A673 (cell line): Measurements from ENCODE around the gene COQ5. TPM values are rescaled to one million over a fixed set of nuclear protein-coding genes. Genes with fewer than 3 reads are reported as not detected.

Experiments used
- BruUV-seq: library from RNA; stranded (reverse); fragments of 400-500 nt; replicated peaks from 2 replicates; lab custom pipeline; 2021; lab: Mats Ljungman, UMichigan
- CTCF ChIA-PET: fragments of 300-600 bp; sonication (Branson Sonifier 250); formaldehyde crosslinking; loops from one replicate; lab custom pipeline; 2022; ENCODE audit warnings: antibody characterized with exemption; lab: Charles Lee
- POLR2A ChIA-PET: fragments of 300-600 bp; sonication (Branson Sonifier 250); formaldehyde crosslinking; loops from one replicate; lab custom pipeline; 2022; ENCODE audit warnings: antibody characterized with exemption; ENCODE audit not compliant: low non-redundant PET; lab: Charles Lee
- DNase-seq: peaks from one replicate; pipeline ENCODE4 v3.0.0-alpha.2; 2015; ENCODE audit warnings: low spot score
- H3K27ac ChIP-seq: fragments of 200-600 bp; sonication (generic); 2 replicates; pipeline ENCODE4 v1.5.1; 2016; ENCODE audit warnings: mixed run types, low read depth, mild to moderate bottlenecking, mixed read lengths, antibody characterized with exemption, low read length; ENCODE audit not compliant: poor library complexity, severe bottlenecking
- H3K27me3 ChIP-seq: fragments of 200-600 bp; sonication (generic); replicated peaks from 2 replicates; pipeline ENCODE4 v1.6.1; 2017; ENCODE audit warnings: mixed run types, low read depth, mild to moderate bottlenecking, mixed read lengths, antibody characterized with exemption, low read length; ENCODE audit not compliant: insufficient read depth, poor library complexity
- H3K36me3 ChIP-seq: fragments of 200-600 bp; sonication (generic); 2 replicates; pipeline ENCODE4 v1.6.1; 2016; ENCODE audit warnings: mixed run types, mild to moderate bottlenecking, mixed read lengths, antibody characterized with exemption, low read length; ENCODE audit not compliant: insufficient read depth, poor library complexity, severe bottlenecking
- H3K4me1 ChIP-seq: fragments of 200-600 bp; sonication (generic); 2 replicates; pipeline ENCODE4 v1.6.1; 2017; ENCODE audit warnings: mixed run types, mild to moderate bottlenecking, mixed read lengths, antibody characterized with exemption, low read length; ENCODE audit not compliant: insufficient read depth, poor library complexity, severe bottlenecking
- H3K4me3 ChIP-seq: fragments of 200-600 bp; sonication (generic); 2 replicates; pipeline ENCODE4 v1.5.1; 2016; ENCODE audit warnings: low read depth, mixed run types, mild to moderate bottlenecking, mixed read lengths, low read length; ENCODE audit not compliant: poor library complexity, severe bottlenecking
- H3K9me3 ChIP-seq: fragments of 200-600 bp; sonication (generic); 2 replicates; pipeline ENCODE4 v1.6.1; 2016; ENCODE audit warnings: mixed run types, low read depth, mild to moderate bottlenecking, mixed read lengths, antibody characterized with exemption, low read length; ENCODE audit not compliant: poor library complexity, severe bottlenecking
- EZH2 ChIP-seq: fragments of 200-600 bp; sonication (generic); IDR thresholded peaks from 2 replicates; pipeline ENCODE4 v1.6.1; 2017; ENCODE audit warnings: borderline replicate concordance, low read depth, mild to moderate bottlenecking, mixed read lengths, antibody characterized with exemption, low read length; ENCODE audit not compliant: poor library complexity, severe bottlenecking
- intact Hi-C: fragments of 100-400 bp; cut with micrococcal nuclease; formaldehyde crosslinking; loops from one replicate; pipeline ENCODE4 v1.10.0; 2022; ENCODE audit not compliant: unreplicated experiment
- total RNA-seq: library from RNA; stranded (reverse); gene quantifications from 2 replicates; pipeline ENCODE4 v1.2.3, GENCODE V29; 2021
- TF ChIP-seq, protein P1 (sequence below): fragments of 300-800, 200-600 bp; sonication (generic); conservative IDR thresholded peaks from 2 replicates; pipeline ENCODE4 v1.5.1; 2017; ENCODE audit warnings: low read depth, mild to moderate bottlenecking, antibody characterized with exemption, low read length, moderate library complexity, mixed read lengths

COQ5 gene
- total RNA-seq, 1 experiment from 2014 or later: 36.5 TPM

DNA sequence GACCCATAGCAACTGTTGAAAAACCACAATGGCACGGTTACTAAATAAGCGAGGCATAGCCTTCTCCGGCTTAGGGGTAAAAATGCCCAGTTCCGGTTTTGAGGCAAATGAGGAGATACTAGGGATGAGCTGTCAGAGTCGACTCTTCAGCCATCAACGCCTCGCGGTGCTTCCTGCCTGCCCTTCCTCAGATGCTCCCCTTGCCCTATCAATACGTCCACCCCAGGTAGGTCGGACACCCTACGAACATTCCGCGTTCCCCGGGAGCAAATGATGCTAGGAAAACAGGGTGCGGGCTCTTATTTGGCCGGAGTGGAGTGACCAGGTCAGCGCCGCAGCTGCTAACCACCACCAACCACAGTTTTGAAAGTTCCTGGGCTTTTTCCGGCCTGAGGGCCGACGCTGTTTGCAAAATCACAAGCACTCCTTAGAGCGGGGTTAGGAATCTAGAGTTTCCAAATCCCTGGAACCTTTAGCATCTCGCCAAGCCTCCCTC is 60.6 kb downstream of the COQ5 start:
- TSS peak; percentile 49 for BruUV-seq
- peaks cover 42% of the 10 kb centered on the region for H3K36me3 ChIP-seq

DNA sequence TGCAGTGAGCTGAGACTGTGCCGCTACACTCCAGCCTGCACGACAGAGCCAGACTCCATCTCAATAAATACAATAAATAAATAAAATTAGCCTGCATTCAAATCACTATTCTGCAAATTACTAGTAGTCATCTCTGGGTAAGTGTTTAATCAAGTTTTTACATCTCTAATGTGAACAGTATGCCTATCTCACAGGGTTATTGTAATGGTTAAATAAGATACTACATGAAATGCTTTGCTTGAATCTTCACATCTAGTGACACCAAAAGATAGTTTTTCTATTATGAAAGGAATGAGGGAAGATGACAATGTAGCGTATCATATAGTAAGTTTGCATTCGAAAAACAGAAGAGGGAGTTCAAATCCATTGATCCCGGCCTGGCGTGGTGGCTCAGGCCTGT is 61.5 kb downstream of the COQ5 start:
- DNase-seq: no peak
- H3K4me3 ChIP-seq: no peak overlapping the region
- POLR2A ChIA-PET: interaction anchor here (0.6 kb wide), 1 partner anchor 9 kb away, joined by 4 read pairs; no protein-coding TSS in a partner anchor
- no peak for TF ChIP-seq EZH2
- TF ChIP-seq, protein P1, sequence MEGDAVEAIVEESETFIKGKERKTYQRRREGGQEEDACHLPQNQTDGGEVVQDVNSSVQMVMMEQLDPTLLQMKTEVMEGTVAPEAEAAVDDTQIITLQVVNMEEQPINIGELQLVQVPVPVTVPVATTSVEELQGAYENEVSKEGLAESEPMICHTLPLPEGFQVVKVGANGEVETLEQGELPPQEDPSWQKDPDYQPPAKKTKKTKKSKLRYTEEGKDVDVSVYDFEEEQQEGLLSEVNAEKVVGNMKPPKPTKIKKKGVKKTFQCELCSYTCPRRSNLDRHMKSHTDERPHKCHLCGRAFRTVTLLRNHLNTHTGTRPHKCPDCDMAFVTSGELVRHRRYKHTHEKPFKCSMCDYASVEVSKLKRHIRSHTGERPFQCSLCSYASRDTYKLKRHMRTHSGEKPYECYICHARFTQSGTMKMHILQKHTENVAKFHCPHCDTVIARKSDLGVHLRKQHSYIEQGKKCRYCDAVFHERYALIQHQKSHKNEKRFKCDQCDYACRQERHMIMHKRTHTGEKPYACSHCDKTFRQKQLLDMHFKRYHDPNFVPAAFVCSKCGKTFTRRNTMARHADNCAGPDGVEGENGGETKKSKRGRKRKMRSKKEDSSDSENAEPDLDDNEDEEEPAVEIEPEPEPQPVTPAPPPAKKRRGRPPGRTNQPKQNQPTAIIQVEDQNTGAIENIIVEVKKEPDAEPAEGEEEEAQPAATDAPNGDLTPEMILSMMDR: no peak
- CTCF ChIA-PET: no interaction called here
- H3K4me1 ChIP-seq: peaks cover 12% of the 10 kb centered on the region
- BruUV-seq: no TSS peak
- intact Hi-C loops: no loop called here
- H3K36me3 ChIP-seq: peaks cover 51% of the 10 kb centered on the region
- no peaks in the 10 kb centered on the region for H3K9me3 ChIP-seq
- H3K27me3 ChIP-seq: no peaks in the 10 kb centered on the region
- no peak overlapping the region for H3K27ac ChIP-seq

More for the DNA sequence above, 60.6 kb downstream of the COQ5 start:
- peak; percentile 32 for DNase-seq
- CTCF ChIA-PET: no interaction called here
- Histone ChIP-seq H3K27me3 (no peaks in the 10 kb centered on the region), H3K4me1 (peaks cover 15% of the 10 kb centered on the region), H3K4me3 (peak overlapping the region; percentile 92), H3K27ac (peak overlapping the region; percentile 94), H3K9me3 (no peaks in the 10 kb centered on the region)
- POLR2A ChIA-PET: interaction anchor here (0.6 kb wide), 1 partner anchor 61 kb away, joined by 3 read pairs; the partner anchor contains the start of gene COQ5
- intact Hi-C loops: loop anchor here (2.0 kb wide), 1 partner anchor 28 kb away; the partner anchor contains the start of gene DYNLL1
- TF ChIP-seq EZH2: no peak
- TF ChIP-seq, protein P1: no peak

DNA sequence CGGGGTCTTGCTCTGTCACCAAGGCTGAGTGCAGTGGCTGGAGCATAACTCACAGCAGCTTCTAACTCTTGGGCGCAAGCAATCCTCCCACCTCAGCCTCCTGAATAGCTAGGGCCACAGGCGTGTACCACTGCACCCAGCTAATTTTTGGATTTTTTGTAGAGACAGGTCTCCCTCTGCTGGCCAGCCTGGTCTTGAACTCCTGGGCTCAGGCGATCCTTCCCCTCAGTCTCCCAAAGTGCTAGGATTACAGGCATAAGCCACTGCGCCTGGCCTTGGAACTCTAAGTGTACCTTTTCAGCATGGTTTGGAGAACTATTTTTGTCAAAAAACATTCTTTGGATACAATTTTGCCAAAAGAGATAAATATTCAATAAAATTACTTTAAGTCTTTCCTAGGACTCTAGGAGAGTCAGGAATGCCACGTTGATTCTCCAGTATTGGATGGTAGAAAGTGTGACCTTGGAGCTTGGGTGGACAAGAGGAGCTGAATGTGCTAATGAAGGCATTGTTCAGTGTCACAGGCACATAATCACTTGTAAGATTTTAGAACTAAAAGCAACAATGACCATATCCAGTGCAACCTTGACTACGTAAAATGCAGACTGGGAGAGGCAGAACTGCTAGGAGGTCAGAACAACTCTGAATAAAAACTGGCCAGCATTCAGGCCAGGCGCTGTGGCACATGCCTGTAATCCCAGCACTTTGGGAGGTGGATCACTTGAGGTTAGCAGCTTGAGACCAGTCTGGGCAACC is 62.2 kb downstream of the COQ5 start:
- intact Hi-C loops: no loop called here
- DNase-seq: peak; percentile 68

More for the DNA sequence above, 62.2 kb downstream of the COQ5 start:
- ChIA-PET POLR2A (interaction anchor here (0.6 kb wide), 1 partner anchor 15 kb away, joined by 4 read pairs; no protein-coding TSS in a partner anchor), CTCF (interaction anchor here (0.7 to 0.9 kb wide), 2 partner anchors 47 to 62 kb away, joined by 3 to 5 read pairs; partner anchors contain the start of gene COQ5)
- H3K27ac ChIP-seq: no peak overlapping the region
- H3K27me3 ChIP-seq: no peaks in the 10 kb centered on the region
- no peak overlapping the region for H3K4me3 ChIP-seq
- H3K4me1 ChIP-seq: peaks cover 5% of the 10 kb centered on the region
- TF ChIP-seq, protein P1: peak; percentile 65
- no peak for TF ChIP-seq EZH2
- no TSS peak for BruUV-seq
- no peaks in the 10 kb centered on the region for H3K9me3 ChIP-seq
- peaks cover 58% of the 10 kb centered on the region for H3K36me3 ChIP-seq
